Lower lobe of right lung (tissue), 2 donors: Measurements from ENCODE around the gene HBS1L. TPM values are rescaled to one million over a fixed set of nuclear protein-coding genes. Genes with fewer than 3 reads are reported as not detected.

Source experiments
- ATAC-seq, 2 donors: fragments of 200-7000 bp; cut with Tn5 transposase; one replicate each; pipeline ENCODE4 v1.9.1; 2020 to 2022; ENCODE audit warnings: mild to moderate bottlenecking in 2 of 2, moderate library complexity in 2 of 2
- DNase-seq: peaks from one replicate; pipeline ENCODE4 v3.0.0-alpha.2; 2020
- H3K27ac ChIP-seq: fragments of 200-600 bp; one replicate; pipeline ENCODE4 v1.8.0; 2022
- H3K27me3 ChIP-seq: fragments of 200-600 bp; one replicate; pipeline ENCODE4 v1.8.0; 2022; ENCODE audit warnings: low read depth
- H3K36me3 ChIP-seq: fragments of 200-600 bp; one replicate; pipeline ENCODE4 v1.8.0; 2022; ENCODE audit warnings: mild to moderate bottlenecking
- H3K4me1 ChIP-seq: fragments of 200-600 bp; one replicate; pipeline ENCODE4 v1.8.0; 2022
- H3K4me3 ChIP-seq: fragments of 200-600 bp; one replicate; pipeline ENCODE4 v1.8.0; 2022; ENCODE audit warnings: mild to moderate bottlenecking
- H3K9me3 ChIP-seq: fragments of 200-600 bp; one replicate; pipeline ENCODE4 v1.8.0; 2022
- CTCF ChIP-seq: fragments of 200-600 bp; IDR thresholded peaks from one replicate; pipeline ENCODE4 v1.8.0; 2022; ENCODE audit warnings: antibody characterized with exemption, mild to moderate bottlenecking
- intact Hi-C: fragments of 100-400 bp; cut with DNase I; formaldehyde crosslinking; loops from one replicate; pipeline ENCODE4 v1.11.0; 2022
- total RNA-seq: library from RNA; stranded (reverse); fragmentation: NEBNext Ultra II Directional; extraction: Animal tissue kit (Norgen Biotek cat#: 25700); gene quantifications from one replicate; pipeline ENCODE4 v1.2.1, GENCODE V29; 2021
- donor health status: DM: no; HTN: yes; CAD: no; lungs with severe emphysema.

The HBS1L gene
- total RNA-seq, 1 donor from 2014 or later = 51.3 TPM

- Histone ChIP-seq H3K9me3 (no peaks in the 10 kb centered on the region), H3K27me3 (no peaks in the 10 kb centered on the region), H3K4me1 (no peaks in the 10 kb centered on the region), H3K27ac (no peak overlapping the region), H3K4me3 (no peak overlapping the region), H3K36me3 (peaks cover 21% of the 10 kb centered on the region)
- no peak for TF ChIP-seq CTCF
- no peak for ATAC-seq
- intact Hi-C loops = no loop called here
- DNase-seq = no peak
Observed at GRCh38 chr6:134999107-134999506, 55.5 kb downstream of the HBS1L start.

- intact Hi-C loops = no loop called here
- Histone ChIP-seq H3K4me3 (no peak overlapping the region), H3K4me1 (no peaks in the 10 kb centered on the region), H3K36me3 (peaks cover 38% of the 10 kb centered on the region), H3K27ac (no peak overlapping the region), H3K9me3 (no peaks in the 10 kb centered on the region), H3K27me3 (no peaks in the 10 kb centered on the region)
- no peak for DNase-seq
- no peak for TF ChIP-seq CTCF
- no peak for ATAC-seq
Observed at GRCh38 chr6:134997133-134997995, 57.3 kb downstream of the HBS1L start.

GRCh38 chr6:134995536-134995935 lies 59.1 kb downstream of the HBS1L start:
- DNase-seq = no peak
- Histone ChIP-seq H3K4me3 (no peak overlapping the region), H3K4me1 (no peaks in the 10 kb centered on the region), H3K9me3 (no peaks in the 10 kb centered on the region), H3K36me3 (peaks cover 54% of the 10 kb centered on the region), H3K27ac (no peak overlapping the region), H3K27me3 (no peaks in the 10 kb centered on the region)
- intact Hi-C loops = no loop called here
- TF ChIP-seq CTCF = no peak
- ATAC-seq = no peak

GRCh38 chr6:134994431-134994830 lies 60.2 kb downstream of the HBS1L start:
- intact Hi-C loops = no loop called here
- TF ChIP-seq CTCF = no peak

GRCh38 chr6:134992155-134992554 lies 62.5 kb downstream of the HBS1L start:
- no peak overlapping the region for H3K27ac ChIP-seq
- no peaks in the 10 kb centered on the region for H3K4me1 ChIP-seq
- H3K9me3 ChIP-seq = no peaks in the 10 kb centered on the region
- H3K27me3 ChIP-seq = no peaks in the 10 kb centered on the region
- intact Hi-C loops = no loop called here
- no peak overlapping the region for H3K4me3 ChIP-seq
- ATAC-seq (no peak), DNase-seq (no peak)
- no peak for TF ChIP-seq CTCF
- H3K36me3 ChIP-seq = peaks cover 54% of the 10 kb centered on the region

More at GRCh38 chr6:134994431-134994830, 60.2 kb downstream of the HBS1L start:
- H3K9me3 ChIP-seq = no peaks in the 10 kb centered on the region
- no peaks in the 10 kb centered on the region for H3K27me3 ChIP-seq
- no peak for ATAC-seq
- H3K4me3 ChIP-seq = no peak overlapping the region
- H3K27ac ChIP-seq = no peak overlapping the region
- peaks cover 59% of the 10 kb centered on the region for H3K36me3 ChIP-seq
- no peak for DNase-seq
- no peaks in the 10 kb centered on the region for H3K4me1 ChIP-seq
